Measurements from ENCODE around the gene FLT3LG.

GRCh38 chr19:49475995-49476880 lies 2.2 kb downstream of the FLT3LG start:
- TF ChIP-seq SP1 (IDR thresholded peaks at IDR 0.05), result no peak
- no peak for TF ChIP-seq LEF1 (IDR thresholded peaks at IDR 0.05; ENCODE audit: borderline replicate concordance)
- no peak for TF ChIP-seq ELF4 (IDR thresholded peaks at IDR 0.05)
- TF ChIP-seq BHLHE40 (IDR thresholded peaks at IDR 0.05; ENCODE audit: borderline replicate concordance), result no peak
- TF ChIP-seq FOXM1 (IDR thresholded peaks at IDR 0.05; ENCODE audit: borderline replicate concordance), result no peak
- TF ChIP-seq PKNOX1 (IDR thresholded peaks at IDR 0.05), result no peak
- TF ChIP-seq FOXK2 (IDR thresholded peaks at IDR 0.05), result no peak
- no peak for TF ChIP-seq SUZ12 (IDR thresholded peaks at IDR 0.05)
- no peak for TF ChIP-seq FOXA1 (IDR thresholded peaks at IDR 0.05)
- no peak for TF ChIP-seq CTBP1 (IDR thresholded peaks at IDR 0.05; ENCODE audit: borderline replicate concordance)
- no peak for TF ChIP-seq ARNT (IDR thresholded peaks at IDR 0.05)
- no peak for TF ChIP-seq TARDBP (IDR thresholded peaks at IDR 0.05)
- TF ChIP-seq HDGF (IDR thresholded peaks at IDR 0.05; ENCODE audit: borderline replicate concordance), result no peak

All from HEK293T (cell line).